ENCODE results near the gene WNT7B.

DNA sequence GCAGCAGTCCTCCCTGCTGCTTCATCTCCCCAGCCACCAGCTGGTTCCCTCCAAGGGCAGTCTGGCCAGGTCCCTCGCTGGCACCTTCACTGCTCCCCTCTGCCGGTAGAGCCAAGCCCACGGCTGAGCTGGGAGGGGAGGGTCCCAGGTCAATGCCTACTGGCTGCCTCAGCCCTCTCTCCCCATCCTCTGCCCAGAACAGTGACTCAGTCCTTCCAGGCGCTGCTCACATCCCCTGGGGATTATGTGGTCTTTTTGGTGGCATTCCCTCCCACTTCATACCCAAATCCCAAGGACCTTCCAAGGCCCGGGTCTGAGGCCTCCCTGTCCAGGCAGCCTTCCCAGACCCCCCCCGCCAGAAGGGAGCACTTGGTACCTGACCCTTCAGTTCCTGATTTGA is 44.9 kb downstream of the WNT7B start:
- TF ChIP-seq, protein P1, sequence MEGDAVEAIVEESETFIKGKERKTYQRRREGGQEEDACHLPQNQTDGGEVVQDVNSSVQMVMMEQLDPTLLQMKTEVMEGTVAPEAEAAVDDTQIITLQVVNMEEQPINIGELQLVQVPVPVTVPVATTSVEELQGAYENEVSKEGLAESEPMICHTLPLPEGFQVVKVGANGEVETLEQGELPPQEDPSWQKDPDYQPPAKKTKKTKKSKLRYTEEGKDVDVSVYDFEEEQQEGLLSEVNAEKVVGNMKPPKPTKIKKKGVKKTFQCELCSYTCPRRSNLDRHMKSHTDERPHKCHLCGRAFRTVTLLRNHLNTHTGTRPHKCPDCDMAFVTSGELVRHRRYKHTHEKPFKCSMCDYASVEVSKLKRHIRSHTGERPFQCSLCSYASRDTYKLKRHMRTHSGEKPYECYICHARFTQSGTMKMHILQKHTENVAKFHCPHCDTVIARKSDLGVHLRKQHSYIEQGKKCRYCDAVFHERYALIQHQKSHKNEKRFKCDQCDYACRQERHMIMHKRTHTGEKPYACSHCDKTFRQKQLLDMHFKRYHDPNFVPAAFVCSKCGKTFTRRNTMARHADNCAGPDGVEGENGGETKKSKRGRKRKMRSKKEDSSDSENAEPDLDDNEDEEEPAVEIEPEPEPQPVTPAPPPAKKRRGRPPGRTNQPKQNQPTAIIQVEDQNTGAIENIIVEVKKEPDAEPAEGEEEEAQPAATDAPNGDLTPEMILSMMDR (IDR thresholded peaks at IDR 0.05 in 8 of 11, conservative IDR thresholded peaks at IDR 0.05 in 3 of 11) = no peak
- no peak for TF ChIP-seq POLR2A (IDR thresholded peaks at IDR 0.05)

All from spleen (tissue), 7 donors.